ENCODE results near the gene ALPI. TPM values are rescaled to one million over a fixed set of nuclear protein-coding genes. Genes with fewer than 3 reads are reported as not detected.
"Not testable (repeated sequence)": the region's sequence is repeated elsewhere in the genome, so short reads cannot be mapped to it uniquely, and the experiment has no call there.

The ALPI gene
- total RNA-seq, 1 donor from 2014 or later: not detected

DNA sequence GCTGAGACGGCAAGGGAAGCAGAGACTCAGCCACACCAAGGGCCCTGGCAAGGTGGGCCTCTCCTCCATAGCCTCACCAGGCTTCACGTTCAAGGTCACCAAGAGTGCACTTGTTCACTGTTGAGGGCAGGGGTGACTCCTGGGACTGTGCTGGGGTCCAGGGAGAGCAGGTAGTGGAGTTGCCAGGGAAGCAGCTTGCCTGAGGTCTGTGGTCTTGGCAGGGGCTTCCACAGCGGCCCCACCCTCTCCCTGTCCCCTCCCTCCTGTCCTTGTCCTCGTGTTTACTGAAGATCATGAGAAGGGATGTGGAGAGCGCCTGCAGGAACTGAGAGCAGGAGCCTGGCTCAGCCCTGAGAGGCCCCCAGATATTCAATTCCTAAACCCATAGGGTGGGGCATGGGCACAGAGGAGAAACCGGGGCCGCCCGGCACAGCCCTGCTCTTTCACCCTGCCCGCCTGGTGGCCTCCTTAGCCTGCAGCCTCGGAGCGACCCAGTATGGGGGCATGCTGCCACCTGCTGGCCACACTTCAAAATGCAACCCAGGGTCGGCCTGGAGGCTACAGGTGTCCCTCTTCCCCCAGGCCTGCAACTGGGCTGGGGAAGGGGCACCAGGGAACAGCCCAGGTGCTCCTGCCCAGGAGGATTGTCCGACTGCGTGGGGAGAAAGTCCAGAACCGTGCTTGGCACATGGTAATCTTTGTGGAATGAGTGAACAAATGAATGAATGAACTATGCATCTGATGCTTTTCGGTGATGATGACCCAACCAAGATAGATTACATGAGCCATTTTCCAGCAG lies 15.5 kb upstream of the ALPI start:
- DNase-seq: peak; percentile 89
- peak; percentile 85 for ATAC-seq
- intact Hi-C loops (cut with micrococcal nuclease): loop anchor here (10.0 kb wide), 1 partner anchor 536 kb away; no protein-coding TSS in a partner anchor

DNA sequence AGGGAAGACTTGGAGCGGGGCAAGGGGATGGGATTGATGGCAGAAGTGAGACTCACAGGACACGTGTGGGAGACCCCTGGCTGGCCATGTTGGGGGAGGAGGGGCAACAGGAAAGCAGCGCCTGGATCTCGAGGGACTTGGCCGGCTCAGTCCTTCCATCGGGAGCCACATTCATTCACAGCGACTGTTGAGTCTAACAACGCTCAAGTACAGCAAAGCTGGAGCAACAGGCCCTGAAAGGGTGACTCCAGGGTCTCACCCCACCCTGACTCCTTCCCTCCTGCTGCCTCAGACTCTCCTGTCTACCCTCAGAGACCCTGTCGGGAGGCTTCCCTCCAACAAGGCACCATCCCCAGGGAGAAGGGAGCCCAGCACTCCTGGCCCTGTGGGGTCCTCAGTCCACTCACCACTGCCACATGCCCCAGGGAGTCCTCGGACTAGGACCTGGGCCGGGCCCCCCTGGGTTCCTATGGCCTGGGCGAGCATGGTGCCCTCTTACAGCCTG lies 14.8 kb upstream of the ALPI start:
- DNase-seq (no peak), ATAC-seq (no peak)
- intact Hi-C loops (cut with micrococcal nuclease): loop anchor here (10.0 kb wide), 1 partner anchor 536 kb away; no protein-coding TSS in a partner anchor

DNA sequence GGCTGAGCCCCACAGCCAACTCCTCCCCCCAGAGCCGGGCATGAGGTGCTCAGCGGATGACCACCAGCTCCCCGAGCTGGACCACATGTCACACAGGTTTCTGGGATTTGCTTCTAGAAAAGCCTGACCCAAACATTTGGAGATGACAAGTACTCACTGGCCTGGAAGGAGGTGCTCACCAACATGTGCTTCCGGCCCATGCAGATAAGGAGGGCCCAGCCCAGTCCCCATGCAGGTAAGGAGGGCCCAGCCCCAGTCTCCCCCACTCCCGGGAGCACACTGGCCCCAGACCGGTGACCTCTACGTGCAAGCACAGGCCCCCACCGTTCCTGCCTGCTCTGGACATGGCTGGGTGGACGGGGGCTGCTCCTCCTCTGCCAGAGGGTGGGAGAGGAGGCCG lies 14.0 kb upstream of the ALPI start:
- not testable (repeated sequence) for ATAC-seq, DNase-seq
- intact Hi-C loops (cut with micrococcal nuclease): loop anchor here (10.0 kb wide), 1 partner anchor 537 kb away; no protein-coding TSS in a partner anchor

GRCh38 chr2:232442431-232442830 lies 13.5 kb upstream of the ALPI start:
- not testable (repeated sequence) for DNase-seq
- intact Hi-C loops (cut with micrococcal nuclease): loop anchor here (10.0 kb wide), 1 partner anchor 538 kb away; no protein-coding TSS in a partner anchor
- peak; percentile 41 for ATAC-seq

DNA sequence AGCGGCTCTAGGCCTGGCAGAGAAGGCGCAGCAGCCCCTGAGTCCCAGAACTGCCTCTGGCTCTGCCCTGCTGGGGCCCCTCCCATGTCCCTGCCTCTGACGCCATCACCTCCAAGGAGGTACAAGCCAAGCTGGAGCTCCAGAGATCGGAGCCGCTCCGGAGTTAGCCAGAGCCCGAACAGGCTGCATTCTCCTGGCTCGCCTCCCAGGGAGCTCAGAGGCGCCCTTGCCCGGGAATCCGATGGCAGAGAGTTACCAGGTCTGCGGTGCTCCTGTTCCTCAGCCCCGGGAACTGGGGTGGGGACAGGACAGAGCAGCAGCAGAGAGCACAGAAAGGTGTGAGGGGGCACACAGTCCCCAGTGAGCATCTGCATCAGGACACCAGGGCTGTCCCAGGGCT lies 12.9 kb upstream of the ALPI start:
- not testable (repeated sequence) for DNase-seq
- intact Hi-C loops (cut with micrococcal nuclease): loop anchor here (10.0 kb wide), 1 partner anchor 538 kb away; no protein-coding TSS in a partner anchor

DNA sequence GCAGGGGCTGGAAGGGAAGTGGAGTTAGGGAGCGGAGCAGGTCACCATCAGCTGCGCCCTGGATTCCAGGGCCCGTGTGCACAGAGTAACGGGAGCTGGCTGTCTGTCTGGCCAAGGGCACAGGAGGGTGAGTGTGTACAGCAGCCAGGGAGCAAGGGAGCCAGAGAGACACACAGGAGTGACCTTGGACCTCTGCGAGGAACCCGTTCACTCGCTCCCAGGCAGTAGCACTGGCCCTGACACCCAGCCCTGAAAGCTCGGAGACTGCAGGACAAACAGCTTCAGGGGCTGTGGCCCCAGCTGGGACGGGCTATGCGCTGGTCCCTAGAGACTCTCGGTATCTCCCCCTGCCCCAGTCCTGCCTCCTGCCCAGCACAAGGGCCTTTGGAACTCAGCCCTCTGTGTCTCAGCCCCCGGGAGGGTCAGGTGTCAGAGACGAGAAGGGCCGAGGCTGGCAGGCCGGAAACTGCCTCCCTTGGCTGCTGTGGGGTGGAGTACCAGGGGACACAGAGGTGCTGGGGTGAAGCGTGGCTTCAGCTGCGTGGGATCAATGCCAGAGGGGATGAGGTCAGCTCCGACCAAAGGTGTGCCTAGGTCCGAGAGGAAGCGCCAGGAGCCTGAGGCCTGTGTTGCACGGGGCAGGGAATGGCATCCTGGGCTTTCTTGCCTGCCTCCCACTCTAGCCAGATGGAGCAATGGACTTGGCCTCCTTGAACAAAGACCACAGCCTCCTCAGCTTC lies 12.1 kb upstream of the ALPI start:
- not testable (repeated sequence) for ATAC-seq, DNase-seq
- intact Hi-C loops (cut with micrococcal nuclease): loop anchor here (10.0 kb wide), 1 partner anchor 539 kb away; no protein-coding TSS in a partner anchor

More for the DNA sequence above, 12.9 kb upstream of the ALPI start:
- peak; percentile 9 for ATAC-seq

DNA sequence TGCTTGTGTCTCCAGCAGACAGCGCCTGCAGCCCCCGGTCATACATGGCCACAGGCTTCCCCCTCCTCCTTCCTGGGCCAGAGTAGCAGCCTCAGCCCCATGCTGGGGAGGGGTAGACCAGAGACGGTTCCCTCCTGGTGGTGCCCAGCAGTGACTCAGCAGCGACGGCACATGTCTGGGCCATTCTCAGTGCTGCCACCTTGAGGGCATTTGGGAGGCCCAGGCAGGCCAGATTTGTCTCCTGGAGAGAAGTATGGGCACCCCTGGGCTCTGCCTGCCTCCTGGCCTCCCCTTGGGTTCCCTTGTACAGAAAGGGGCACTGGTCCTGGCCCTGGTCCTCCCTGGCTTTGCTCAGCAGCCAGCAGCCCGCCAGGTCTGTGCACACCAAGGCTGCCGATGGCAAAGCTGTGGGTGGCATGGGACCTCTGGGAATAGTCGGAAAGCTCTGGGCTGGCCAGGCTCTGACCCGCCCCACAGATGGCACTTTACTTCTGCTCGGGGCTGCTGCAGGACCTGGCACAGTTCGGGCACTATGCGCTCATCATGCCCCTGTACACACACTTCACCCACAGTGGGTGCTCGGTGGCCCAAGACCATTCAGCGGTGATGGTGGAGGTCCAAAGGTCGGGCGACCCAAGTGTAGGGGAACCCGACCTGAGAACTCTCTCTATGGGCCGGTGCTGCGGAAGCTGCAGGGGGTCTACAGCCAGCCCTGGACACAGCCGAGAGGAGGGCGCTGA lies 11.4 kb upstream of the ALPI start:
- ATAC-seq (no peak), DNase-seq (no peak)
- intact Hi-C loops (cut with micrococcal nuclease): loop anchor here (10.0 kb wide), 1 partner anchor 540 kb away; no protein-coding TSS in a partner anchor

DNA sequence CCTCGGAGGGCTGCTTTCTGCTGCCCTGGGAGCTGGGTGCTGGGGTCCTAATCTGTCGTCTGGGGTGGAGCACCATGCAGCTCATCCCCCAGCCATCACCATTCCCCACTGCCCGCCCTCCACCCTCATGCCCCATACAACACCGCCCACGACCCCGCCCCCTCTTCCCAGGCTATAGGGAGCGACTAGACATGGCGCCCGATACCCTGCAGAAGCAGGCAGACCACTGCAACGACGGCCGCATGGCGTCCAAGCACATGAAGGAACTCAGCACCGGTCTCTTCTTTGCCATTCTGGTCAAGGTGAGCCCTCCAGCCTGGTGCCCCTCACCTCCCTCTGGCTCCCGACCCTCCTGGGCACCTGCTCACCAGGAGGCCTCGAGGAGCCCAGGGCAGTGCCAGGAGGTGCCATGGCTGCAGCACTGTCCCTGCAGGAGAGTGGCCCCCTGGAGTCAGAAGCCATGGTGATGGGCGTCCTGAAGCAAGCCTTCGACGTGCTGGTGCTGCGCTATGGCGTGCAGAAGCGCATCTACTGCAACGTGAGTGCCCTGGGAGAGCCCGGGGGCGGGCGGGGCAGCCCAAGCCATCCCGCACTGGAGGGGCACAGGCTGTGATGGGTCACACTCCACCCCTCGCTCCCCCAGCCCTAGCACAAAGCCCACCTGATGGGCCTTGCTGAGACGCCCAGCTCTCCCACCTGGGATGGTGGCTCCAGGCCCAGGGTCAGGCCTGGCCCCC lies 10.6 kb upstream of the ALPI start:
- DNase-seq, ATAC-seq: not testable (repeated sequence)
- intact Hi-C loops (cut with micrococcal nuclease): loop anchor here (10.0 kb wide), 1 partner anchor 541 kb away; no protein-coding TSS in a partner anchor

GRCh38 chr2:232446266-232446777 lies 9.6 kb upstream of the ALPI start:
- intact Hi-C loops (cut with micrococcal nuclease): loop anchor here (10.0 kb wide), 1 partner anchor 542 kb away; no protein-coding TSS in a partner anchor
- DNase-seq: not testable (repeated sequence)
- peak; percentile 40 for ATAC-seq

DNA sequence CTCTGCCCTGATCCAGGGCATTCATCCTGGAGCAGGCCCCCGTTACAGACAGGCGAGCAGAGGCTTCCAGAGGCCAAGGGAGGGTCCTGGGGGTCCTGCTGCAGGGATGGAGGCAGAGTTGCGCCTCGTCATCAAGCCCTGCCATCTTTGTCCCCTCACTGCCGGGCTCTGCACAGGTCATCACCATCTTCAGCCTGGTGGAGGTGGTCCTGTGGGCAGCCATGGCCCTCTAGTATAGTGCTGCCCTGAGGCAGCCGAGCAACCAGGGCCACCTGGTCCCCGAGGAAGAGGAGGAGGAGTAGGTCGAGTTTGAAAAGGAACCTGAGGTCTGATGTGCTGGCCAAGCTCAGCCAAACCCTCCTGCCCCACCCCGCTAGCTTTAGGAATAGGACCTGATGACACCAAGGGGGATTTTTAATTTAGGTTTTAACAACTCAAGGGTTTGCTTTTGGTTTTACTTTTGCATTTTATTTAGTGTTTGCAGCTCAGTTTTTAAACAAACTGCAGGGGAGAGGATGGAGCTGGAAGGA lies 8.8 kb upstream of the ALPI start:
- intact Hi-C loops (cut with micrococcal nuclease): loop anchor here (10.0 kb wide), 1 partner anchor 542 kb away; no protein-coding TSS in a partner anchor
- ATAC-seq (no peak), DNase-seq (no peak)

GRCh38 chr2:232447638-232448303 lies 8.2 kb upstream of the ALPI start:
- DNase-seq (no peak), ATAC-seq (no peak)
- intact Hi-C loops (cut with micrococcal nuclease): loop anchor here (10.0 kb wide), 1 partner anchor 543 kb away; no protein-coding TSS in a partner anchor

- no peak for DNase-seq
- intact Hi-C loops (cut with micrococcal nuclease): loop anchor here (10.0 kb wide), 1 partner anchor 543 kb away; no protein-coding TSS in a partner anchor
- no peak for ATAC-seq
Observed at GRCh38 chr2:232448304-232448690, 7.7 kb upstream of the ALPI start.

- ATAC-seq (no peak), DNase-seq (no peak)
- intact Hi-C loops (cut with micrococcal nuclease): loop anchor here (10.0 kb wide), 1 partner anchor 545 kb away; no protein-coding TSS in a partner anchor
Observed at GRCh38 chr2:232449964-232450363, 6.0 kb upstream of the ALPI start.

- not testable (repeated sequence) for DNase-seq
Observed at GRCh38 chr2:232451645-232452044, 4.3 kb upstream of the ALPI start.

GRCh38 chr2:232454630-232455029 lies 1.3 kb upstream of the ALPI start:
- DNase-seq (no peak), ATAC-seq (no peak)
- intact Hi-C loops (cut with micrococcal nuclease): no loop called here

More at GRCh38 chr2:232451645-232452044, 4.3 kb upstream of the ALPI start:
- intact Hi-C loops (cut with micrococcal nuclease); ATAC-seq: not testable (repeated sequence)

DNA sequence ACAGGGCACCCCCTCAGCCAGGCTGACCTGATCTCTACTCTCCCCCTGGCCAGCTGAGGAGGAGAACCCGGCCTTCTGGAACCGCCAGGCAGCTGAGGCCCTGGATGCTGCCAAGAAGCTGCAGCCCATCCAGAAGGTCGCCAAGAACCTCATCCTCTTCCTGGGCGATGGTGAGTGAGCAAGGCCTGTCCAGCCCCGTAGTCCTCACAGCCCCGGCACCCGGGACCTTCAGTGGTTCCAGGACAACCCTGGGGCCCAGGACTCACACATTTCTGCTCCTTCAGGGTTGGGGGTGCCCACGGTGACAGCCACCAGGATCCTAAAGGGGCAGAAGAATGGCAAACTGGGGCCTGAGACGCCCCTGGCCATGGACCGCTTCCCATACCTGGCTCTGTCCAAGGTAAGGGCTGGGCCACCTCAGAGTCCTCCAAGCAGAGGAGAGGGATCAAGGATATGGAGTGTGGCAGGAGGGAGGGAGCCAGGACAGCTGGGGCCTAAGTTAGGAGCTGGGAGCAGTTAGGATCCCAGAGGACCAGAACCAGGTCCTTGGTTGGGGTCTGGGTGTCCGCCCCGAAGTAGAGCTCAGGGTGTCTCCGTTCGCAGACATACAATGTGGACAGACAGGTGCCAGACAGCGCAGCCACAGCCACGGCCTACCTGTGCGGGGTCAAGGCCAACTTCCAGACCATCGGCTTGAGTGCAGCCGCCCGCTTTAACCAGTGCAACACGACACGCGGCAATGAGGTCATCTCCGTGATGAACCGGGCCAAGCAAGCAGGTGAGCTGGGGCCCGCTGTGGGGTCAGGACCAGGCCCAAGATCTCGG lies 555 bp downstream of the ALPI start:
- DNase-seq: no peak
- intact Hi-C loops (cut with micrococcal nuclease): no loop called here

More for the DNA sequence above, 555 bp downstream of the ALPI start:
- no peak for ATAC-seq

Measured in left ventricle myocardium superior (tissue), 1 donor.